GM21825 (cell line): Measurements from ENCODE around the gene SHROOM4.

ENCODE experiments used
- ATAC-seq: cut with Tn5 transposase; IDR thresholded peaks from one replicate; pipeline ENCODE4 v1.9.1; 2021; ENCODE audit warnings: mild to moderate bottlenecking, moderate library complexity; ENCODE audit not compliant: unreplicated experiment

Gene SHROOM4

DNA sequence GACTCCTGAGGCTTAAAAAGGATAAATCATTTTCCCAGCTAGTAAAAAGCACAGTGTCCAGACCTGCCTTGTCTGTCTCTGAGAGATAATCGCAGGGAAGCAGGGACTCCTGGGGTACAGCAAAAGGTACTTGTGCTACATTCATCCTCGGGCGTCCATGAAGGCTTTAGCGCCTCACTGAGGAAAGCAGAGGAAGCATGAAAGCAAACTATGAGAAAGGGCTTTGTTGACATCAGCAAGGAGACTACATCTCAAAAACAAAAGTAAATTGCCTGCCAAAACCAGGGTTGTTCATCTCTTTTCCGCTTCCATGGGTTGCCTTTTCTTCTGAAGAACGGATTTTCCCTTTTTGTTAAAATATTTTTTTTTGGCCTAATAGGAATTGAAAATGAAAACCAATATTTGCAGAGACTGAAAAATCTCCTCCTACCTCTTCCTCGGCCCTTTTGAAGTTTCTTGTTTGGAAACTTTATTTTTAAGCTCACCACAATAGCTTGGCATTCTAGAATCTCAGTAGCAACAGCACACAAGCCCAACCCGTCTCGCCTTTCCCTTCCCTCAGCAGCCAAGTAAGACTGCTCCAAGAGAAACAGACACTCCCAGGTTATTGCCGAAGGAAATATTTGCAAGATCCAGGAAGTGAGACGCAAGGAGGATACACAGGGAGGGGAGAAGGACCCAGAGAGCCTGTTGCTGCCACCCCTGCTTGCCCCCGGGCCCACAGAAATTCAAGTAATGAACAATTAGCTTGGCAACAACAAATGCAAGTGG is 195.0 kb downstream of the SHROOM4 start:
- no peak for ATAC-seq

DNA sequence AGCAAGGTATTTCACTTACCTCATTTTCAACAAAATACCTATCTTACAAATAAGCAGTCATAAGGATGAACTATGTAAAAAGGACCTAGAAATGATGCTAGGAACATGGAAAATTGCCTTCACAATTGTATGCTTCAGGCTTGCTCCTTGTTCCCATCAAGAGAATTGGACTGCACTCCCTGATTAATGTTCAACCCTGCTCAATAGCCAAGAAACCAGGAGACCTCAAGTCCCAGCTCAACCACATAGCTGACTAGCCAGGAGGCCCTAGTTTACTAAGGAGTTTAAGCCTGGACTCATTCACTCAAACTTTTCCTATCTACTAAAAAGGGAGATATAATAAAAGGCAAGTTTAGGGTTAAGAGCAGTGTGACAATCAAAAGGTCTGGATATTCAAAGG is 196.8 kb downstream of the SHROOM4 start:
- ATAC-seq: no peak

DNA sequence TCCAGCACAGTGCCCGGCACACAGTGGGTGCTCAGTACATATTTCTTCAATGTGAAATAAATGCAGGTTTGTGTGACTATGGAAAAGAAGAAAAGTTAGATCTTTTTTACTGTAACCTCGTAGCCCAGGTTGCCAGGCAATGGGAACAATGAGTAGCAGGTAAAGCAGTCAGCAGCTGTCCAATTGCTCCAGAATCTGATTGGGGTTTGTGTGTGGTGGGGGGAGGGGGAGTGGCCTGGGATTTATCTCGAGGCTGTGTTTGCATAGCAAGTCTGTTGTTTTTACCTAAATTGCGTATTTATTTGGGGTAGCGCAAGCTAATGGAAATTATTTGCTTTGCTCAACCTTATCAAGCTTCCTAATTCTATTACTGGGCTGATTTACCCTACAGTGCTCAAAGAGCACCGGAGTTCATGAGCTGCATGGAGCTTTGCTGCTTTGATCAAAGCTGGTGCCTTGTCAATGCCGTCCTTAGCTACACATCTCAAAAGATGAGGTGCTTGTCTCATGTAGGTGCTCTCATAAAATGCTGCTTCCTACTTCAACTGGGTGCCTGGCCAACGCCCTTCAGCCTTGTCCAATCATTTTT is 198.3 kb downstream of the SHROOM4 start:
- no peak for ATAC-seq

DNA sequence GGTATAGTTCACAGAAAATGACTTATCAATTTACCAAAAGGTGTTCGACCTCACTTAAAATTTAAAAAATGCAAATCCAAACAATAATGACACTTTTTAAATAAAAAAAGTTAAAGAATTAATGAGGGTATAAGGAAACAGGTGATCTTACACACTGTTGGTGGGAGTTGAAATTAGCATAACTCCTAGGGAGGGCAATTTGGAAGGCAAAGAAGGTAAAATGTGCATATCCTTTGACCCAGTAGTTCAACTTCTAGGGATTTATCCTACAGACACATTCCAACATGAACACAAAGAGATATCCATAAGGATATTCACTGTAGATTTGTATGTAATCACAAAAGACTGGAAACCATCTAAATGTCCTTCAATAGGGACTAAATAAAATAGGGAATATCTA is 199.5 kb downstream of the SHROOM4 start:
- ATAC-seq: no peak

DNA sequence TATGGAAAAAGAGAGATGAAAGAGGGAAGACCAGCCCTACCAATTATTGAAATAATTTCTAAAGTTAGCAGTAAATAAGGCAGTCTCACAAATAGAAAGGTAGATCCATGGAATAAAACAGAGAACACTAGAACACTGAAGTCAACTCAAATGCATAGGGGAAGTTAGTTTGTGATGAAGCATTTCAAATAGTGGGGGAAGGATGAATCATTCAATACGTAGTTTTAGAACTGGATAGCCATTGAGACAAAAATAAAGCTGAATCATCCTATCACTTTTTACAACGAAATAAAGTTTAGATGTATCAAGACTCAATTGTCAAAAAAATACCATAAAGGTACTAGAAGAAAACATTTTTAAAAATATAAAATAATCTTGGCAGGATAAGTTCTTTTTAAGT is 200.1 kb downstream of the SHROOM4 start:
- no peak for ATAC-seq

DNA sequence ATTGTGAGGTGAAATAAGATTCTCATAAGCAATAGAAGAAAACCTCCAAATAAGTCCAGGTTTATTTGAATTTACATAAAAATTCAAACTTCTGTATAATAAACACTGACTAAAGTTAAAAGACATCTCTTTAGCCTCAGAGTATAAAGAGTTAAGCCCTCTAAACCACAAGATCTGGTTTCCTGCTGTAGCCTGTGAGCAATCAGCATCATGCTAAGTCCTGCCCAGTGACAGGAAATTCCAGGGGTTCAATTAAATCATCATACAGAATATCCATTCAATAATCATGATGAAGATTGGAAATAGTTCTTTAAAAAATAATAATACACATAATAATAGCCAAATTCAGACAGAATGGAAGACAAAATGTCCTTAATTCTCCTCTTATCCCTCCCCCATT is 204.2 kb downstream of the SHROOM4 start:
- ATAC-seq: no peak

DNA sequence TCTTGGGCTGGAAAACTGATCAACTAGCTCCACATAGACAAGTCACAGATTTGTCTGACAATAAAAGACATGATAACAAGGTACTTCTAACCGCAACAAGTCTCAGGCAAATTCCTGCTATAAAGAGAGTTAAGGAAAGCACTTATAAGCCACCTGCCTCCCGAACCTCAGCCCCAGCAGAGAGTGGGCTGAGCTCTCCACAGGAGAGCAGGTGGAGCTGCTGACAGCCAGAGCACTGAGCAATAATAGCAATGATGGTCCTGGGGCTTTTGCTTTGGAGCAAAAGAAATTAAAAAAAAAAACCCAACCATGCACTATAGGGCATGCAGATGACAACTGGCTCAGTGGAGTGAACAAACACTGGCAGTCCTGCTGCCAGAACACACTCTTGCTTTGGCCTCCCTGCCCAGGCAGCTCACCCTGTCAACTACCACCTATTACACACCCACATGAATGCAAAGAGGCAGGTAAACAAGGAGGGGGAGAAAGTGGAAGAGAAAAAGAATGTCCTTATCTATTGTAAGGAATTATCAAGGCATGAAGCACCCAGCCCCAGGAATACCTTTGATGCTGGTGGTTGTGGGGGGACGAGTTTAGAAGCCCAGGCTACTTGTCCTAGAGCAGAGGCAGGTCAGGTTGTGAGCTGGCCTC is 207.6 kb downstream of the SHROOM4 start:
- ATAC-seq: no peak

DNA sequence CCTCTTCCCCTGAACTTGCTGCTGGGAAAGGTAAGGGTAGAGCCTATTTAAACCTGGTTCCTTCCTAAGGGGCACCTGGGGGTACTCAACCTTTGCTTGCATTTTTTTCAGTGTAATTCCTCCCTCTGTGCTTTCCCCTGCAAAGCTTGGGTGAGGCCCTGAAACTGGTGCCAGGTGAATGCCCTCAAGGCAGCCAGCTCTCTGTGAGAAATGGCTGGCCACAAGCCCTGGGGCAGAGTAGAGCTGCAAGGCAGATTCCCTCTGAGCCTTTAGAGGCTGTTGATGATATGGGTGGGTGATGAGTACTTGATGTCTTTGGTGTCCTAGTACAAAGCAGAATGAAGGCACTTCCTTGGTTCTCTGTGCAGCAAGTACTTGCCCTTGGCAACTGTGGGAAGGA is 217.9 kb downstream of the SHROOM4 start:
- no peak for ATAC-seq

DNA sequence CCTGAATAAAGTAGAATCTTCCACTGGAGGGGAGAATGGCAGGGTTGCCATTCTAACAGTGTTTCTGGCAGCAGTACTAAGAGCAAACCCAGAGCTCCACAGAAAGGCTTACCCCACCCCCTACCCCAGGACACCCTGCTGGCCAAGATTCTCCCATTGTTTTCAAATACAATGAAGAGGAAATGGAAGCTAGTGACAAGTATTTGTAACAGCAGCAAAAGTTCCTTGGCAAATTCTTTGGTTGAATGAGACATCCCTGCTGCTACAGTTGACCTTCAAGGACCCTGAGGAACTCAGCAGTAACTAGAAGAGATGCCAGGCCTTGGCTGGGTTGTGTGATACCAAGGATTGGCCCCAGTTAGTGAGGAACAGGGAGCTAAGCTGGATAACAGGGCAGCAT is 219.2 kb downstream of the SHROOM4 start:
- ATAC-seq: no peak

DNA sequence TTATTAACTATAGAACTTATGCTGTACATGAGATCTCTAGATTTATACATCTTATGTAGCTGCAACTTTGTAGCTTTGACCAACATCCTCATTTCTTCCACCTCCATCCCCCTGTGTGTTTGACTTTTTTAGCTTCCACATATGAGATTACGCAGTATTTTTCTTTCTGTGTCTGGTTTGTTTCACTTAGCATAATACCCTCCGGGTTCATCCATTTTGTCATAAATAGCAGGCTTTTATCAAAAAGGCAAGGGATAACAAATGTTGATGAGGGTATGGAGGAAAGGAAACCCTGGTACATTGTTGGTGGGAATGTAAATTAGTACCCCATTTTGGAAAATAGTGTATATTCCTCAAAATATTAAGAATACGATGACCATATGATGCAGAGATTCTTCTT is 227.0 kb downstream of the SHROOM4 start:
- ATAC-seq: no peak

DNA sequence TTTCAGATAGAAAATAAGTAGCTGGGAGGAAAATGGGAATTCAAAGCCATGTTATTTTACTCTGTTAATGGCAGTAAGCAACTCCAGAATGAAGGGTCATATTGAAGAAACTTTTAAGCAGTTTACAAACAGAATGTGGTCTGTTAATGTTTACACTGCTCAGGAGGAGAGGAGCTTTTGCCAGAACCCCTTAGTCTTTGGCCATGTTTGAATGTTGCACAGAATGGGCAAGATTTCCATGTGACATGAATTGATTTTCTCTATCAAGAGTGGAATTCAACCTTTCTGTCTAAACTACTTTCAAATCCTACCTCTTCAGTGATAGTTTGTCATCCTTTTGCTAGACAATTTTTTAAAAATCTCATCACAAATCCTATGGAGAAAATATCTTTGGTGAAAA is 227.6 kb downstream of the SHROOM4 start:
- ATAC-seq: no peak

DNA sequence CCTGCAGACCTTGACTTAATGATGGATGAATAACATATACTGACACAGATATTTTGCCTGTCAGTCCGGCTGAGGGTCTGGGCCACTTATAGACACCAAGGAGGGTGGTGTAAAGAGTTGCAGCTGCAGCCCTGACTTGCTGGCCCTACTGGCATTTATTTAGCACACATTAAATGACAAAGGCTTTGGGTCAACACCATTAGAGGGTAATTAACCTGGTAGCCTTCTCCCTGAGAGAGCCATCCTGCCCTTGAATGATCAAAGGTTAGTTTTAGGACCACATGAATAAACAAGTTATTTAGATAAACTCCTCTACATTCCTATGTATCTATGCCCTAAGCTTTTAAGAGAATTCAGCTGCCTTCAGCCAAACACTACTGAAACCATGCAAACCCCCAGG is 232.6 kb downstream of the SHROOM4 start:
- ATAC-seq: no peak

DNA sequence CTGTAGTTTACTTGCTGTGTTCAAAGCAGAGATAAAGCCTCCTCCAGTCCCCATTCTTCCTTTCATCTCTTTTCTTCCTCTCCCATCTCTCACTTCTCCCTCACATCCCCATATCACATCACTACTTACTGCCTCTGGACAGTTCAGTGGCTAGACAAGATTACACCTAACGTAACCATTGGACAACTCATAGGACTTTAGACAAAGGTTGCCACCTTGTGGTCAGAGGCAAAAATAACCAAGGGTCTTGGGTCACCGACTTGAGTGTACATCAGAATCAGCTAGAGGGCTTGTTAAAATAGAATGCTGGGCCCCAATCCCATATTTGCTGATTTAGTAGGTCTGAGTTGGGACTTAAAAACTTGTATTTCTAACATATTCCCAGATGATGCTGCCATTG is 234.0 kb downstream of the SHROOM4 start:
- no peak for ATAC-seq

DNA sequence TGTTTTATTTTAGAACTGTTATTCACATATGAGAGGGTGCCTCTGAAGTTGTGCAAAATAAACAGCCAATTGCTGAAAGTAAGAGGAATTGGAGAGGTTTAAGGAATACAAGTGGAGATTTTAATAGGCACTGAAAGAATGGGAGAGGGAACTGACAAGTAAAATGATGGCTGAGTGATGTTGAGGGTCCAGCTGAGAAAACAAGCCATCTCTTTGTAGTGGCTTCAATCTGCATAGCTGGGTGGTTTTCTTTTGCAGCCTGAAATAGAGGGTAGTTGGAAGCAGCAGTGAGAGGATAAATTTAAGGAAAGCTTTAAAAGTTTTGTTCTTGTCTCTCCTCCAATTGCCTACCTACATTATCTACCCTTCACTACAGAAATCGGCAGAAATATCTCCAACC is 236.7 kb downstream of the SHROOM4 start:
- ATAC-seq: no peak

DNA sequence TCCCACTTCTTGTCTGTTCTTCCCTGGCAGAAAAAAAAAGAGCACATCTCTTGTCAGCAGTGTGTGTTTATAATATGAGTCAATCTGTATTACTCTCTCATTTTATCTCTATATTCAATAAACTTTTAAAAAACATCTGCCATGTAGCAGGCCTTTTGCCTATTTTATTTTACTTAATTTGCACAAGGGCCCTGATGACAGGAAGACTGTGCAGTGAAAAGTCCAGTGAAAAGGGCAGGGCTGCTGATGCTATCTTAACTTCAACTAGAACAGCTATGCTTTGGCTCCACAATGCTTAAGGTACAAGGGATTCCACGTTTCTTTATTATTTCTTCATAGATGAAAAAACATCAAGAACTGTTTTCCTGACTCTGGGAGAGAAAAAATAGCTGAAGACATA is 246.4 kb downstream of the SHROOM4 start:
- no peak for ATAC-seq

DNA sequence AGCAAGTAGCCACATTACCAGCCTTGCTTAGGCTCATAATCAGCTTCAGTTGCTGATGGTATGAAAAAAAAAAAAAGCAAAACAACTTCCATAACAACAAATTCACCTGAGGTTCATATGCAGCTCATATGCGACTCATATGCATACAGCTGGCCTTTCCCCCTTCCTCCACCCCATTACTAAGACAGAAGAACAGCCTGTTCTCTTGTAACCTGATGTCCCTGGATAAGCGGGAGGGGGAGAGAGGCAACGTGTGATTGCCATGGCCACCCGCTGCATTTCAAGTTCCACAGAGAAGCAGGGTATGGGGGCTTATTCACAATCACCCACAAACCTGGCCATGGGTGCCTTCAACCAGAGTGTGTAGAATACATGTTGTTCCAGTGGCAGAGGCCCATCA is 248.3 kb downstream of the SHROOM4 start:
- no peak for ATAC-seq
